Breast epithelium (tissue), 4 donors: ENCODE results near the gene PSMG4. TPM values are rescaled to one million over a fixed set of nuclear protein-coding genes. Genes with fewer than 3 reads are reported as not detected.

Experiments used
- DNase-seq, 2 donors: peaks; one replicate each; pipeline ENCODE4 v3.0.0-alpha.2; 2019; ENCODE audit warnings: low spot score in 2 of 2
- H3K27ac ChIP-seq, 2 donors: fragments of 200-600 bp; sonication (generic) in 1 of 2; one replicate each; pipeline ENCODE4 v1.5.1; 2016 to 2019; ENCODE audit warnings: mild to moderate bottlenecking in 1 of 2
- H3K27me3 ChIP-seq, 2 donors: fragments of 200-600 bp; sonication (generic) in 1 of 2; one replicate each; pipeline versions ENCODE4 v1.5.1 to v1.6.0; 2017 to 2019; ENCODE audit warnings: control low read depth in 1 of 2, mild to moderate bottlenecking in 1 of 2
- H3K36me3 ChIP-seq: fragments of 200-600 bp; one replicate; pipeline ENCODE4 v1.5.1; 2019
- H3K4me1 ChIP-seq, 2 donors: fragments of 200-600 bp; sonication (generic); one replicate each; pipeline ENCODE4 v1.5.1; 2016 to 2019; ENCODE audit warnings: control low read depth in 1 of 2
- H3K4me3 ChIP-seq, 3 donors: fragments of 200-600 bp; sonication (generic); 1 replicate in 2 of 3; 2 replicates in 1 of 3; pipeline ENCODE4 v1.5.1; 2016 to 2019; ENCODE audit warnings: mild to moderate bottlenecking in 3 of 3, moderate library complexity in 2 of 3
- H3K9me3 ChIP-seq, 2 donors: fragments of 200-600 bp; sonication (generic) in 1 of 2; one replicate each; pipeline ENCODE4 v1.5.1; 2016 to 2019; ENCODE audit warnings: control low read depth in 1 of 2
- CTCF ChIP-seq, 3 donors: fragments of 450-650 bp; IDR thresholded peaks; one replicate each; pipeline ENCODE4 v1.5.1; 2016 to 2017; ENCODE audit warnings: antibody characterized with exemption in 3 of 3, mild to moderate bottlenecking in 3 of 3, moderate library complexity in 3 of 3
- POLR2A ChIP-seq: fragments of 450-650 bp; IDR thresholded peaks from one replicate; pipeline ENCODE4 v1.6.1; 2016; ENCODE audit warnings: antibody characterized with exemption, mild to moderate bottlenecking, moderate library complexity
- POLR2AphosphoS5 ChIP-seq, 3 donors: sonication (generic); formaldehyde crosslinking; IDR thresholded peaks; one replicate each; pipeline ENCODE4 v1.6.1; 2017; ENCODE audit warnings: antibody characterized with exemption in 3 of 3
- intact Hi-C: fragments of 100-400 bp; cut with DNase I; formaldehyde crosslinking; loops from one replicate; pipeline ENCODE4 v1.15.1; 2023; ENCODE audit warnings: low total_unique reads
- total RNA-seq, 3 donors: library from RNA; depleted of rRNA; stranded (reverse); fragments of >200 nt; gene quantifications; one replicate each; pipeline ENCODE4 v1.1.0, GENCODE V29; 2016

PSMG4 gene
- total RNA-seq, 3 donors from 2014 or later = 24.3 to 26.9 (median 24.6) TPM

DNA sequence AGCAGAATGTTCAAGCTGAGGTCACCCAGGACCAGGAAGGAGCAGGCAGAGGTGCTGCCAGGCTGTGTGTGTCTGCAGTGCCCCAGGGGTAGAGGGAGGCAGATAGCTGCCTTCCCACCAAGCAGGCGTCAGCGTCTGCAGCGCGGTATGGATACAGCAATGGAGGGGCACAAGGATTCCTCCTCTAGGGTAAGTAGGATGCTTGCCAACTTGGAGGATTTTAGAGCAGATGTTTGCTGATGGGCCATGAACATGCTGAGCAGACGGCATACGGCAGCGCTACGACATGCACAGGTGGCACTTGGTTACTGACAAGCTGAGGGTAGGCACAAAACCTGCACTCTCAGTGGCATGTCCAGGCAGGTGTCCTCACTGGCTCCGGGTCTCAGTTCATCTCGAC lies 48.1 kb downstream of the PSMG4 start:
- Histone ChIP-seq H3K27me3 (no peaks in the 10 kb centered on the region), H3K4me1 (no peaks in the 10 kb centered on the region), H3K27ac (no peak overlapping the region), H3K4me3 (no peak overlapping the region), H3K36me3 (no peaks in the 10 kb centered on the region), H3K9me3 (no peaks in the 10 kb centered on the region)
- intact Hi-C loops = no loop called here
- no peak for TF ChIP-seq CTCF (IDR thresholded peaks at IDR 0.05)
- TF ChIP-seq POLR2AphosphoS5 (IDR thresholded peaks at IDR 0.05) = no peak
- no peak for TF ChIP-seq POLR2A
- peak in 1 of 2 donors; percentile 51 for DNase-seq

DNA sequence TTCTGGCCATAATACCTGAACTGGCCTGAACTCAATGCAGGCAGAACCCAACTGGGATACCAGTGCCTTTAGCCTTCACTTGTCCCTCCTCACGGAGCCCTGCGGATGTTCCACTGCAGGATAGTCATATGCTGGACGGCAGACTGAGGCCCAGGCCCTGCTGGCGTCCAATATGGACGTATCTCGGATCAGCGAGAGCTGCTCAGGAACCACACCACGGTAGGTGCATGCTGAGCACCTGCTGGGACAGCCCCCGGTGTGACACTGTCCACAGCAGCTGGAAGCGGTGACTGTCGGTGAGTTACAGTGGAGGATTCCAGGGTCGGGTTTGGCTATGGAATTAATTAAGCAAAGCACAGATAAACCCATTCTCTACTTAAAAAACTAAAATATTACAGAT lies 48.7 kb downstream of the PSMG4 start:
- Histone ChIP-seq H3K36me3 (no peaks in the 10 kb centered on the region), H3K27ac (no peak overlapping the region), H3K4me3 (no peak overlapping the region), H3K27me3 (no peaks in the 10 kb centered on the region), H3K9me3 (no peaks in the 10 kb centered on the region), H3K4me1 (no peaks in the 10 kb centered on the region)
- TF ChIP-seq CTCF (IDR thresholded peaks at IDR 0.05) = no peak
- TF ChIP-seq POLR2A = no peak
- TF ChIP-seq POLR2AphosphoS5 (IDR thresholded peaks at IDR 0.05) = no peak
- DNase-seq = no peak
- intact Hi-C loops = no loop called here

GRCh38 chr6:3308106-3308505 lies 49.4 kb downstream of the PSMG4 start:
- no peaks in the 10 kb centered on the region for H3K27me3 ChIP-seq
- intact Hi-C loops = no loop called here
- H3K27ac ChIP-seq = no peak overlapping the region
- H3K9me3 ChIP-seq = no peaks in the 10 kb centered on the region
- no peaks in the 10 kb centered on the region for H3K36me3 ChIP-seq
- TF ChIP-seq POLR2A (no peak), CTCF (IDR thresholded peaks at IDR 0.05) (no peak), POLR2AphosphoS5 (IDR thresholded peaks at IDR 0.05) (no peak)
- H3K4me1 ChIP-seq = no peaks in the 10 kb centered on the region
- no peak for DNase-seq
- H3K4me3 ChIP-seq = no peak overlapping the region

GRCh38 chr6:3309391-3310050 lies 50.8 kb downstream of the PSMG4 start:
- DNase-seq = no peak
- no peaks in the 10 kb centered on the region for H3K9me3 ChIP-seq
- TF ChIP-seq POLR2AphosphoS5 (IDR thresholded peaks at IDR 0.05) = no peak
- TF ChIP-seq POLR2A = no peak
- no peak for TF ChIP-seq CTCF (IDR thresholded peaks at IDR 0.05)
- no peaks in the 10 kb centered on the region for H3K36me3 ChIP-seq
- intact Hi-C loops = no loop called here
- no peak overlapping the region for H3K4me3 ChIP-seq
- no peak overlapping the region for H3K27ac ChIP-seq
- H3K4me1 ChIP-seq = no peaks in the 10 kb centered on the region
- no peaks in the 10 kb centered on the region for H3K27me3 ChIP-seq

- intact Hi-C loops = no loop called here
- TF ChIP-seq POLR2AphosphoS5 (IDR thresholded peaks at IDR 0.05) = no peak
- TF ChIP-seq CTCF (IDR thresholded peaks at IDR 0.05) = no peak
- TF ChIP-seq POLR2A = no peak
- H3K36me3 ChIP-seq = no peaks in the 10 kb centered on the region
- no peaks in the 10 kb centered on the region for H3K4me1 ChIP-seq
- no peak for DNase-seq
- peak overlapping the region in 1 of 2 donors; percentile 21 for H3K27ac ChIP-seq
- H3K9me3 ChIP-seq = no peaks in the 10 kb centered on the region
- no peaks in the 10 kb centered on the region for H3K27me3 ChIP-seq
- H3K4me3 ChIP-seq = no peak overlapping the region
These were observed 51.3 kb downstream of the PSMG4 start for GRCh38 chr6:3310051-3310448.
